Endometrial microvascular endothelial cells (primary cell): ENCODE results near the gene EDIL3. TPM values are rescaled to one million over a fixed set of nuclear protein-coding genes. Genes with fewer than 3 reads are reported as not detected.

Source experiments
- in situ Hi-C: cut with HindIII; loops from 2 replicates; pipeline ENCODE4 v1.10.0; 2017; ENCODE audit warnings: low sequenced_read_pairs, low pct_unique_long_range_greater_than_20kb; ENCODE audit errors: inconsistent ontology term
- total RNA-seq: library from RNA; depleted of rRNA; stranded (reverse); fragments of >200 nt; gene quantifications from one replicate; pipeline ENCODE4 v1.2.3, GENCODE V29; 2015; ENCODE audit errors: inconsistent ontology term

EDIL3 gene
- total RNA-seq, 1 donor from 2014 or later, result 20.7 TPM

- in situ Hi-C loops, result no loop called here
Measured at GRCh38 chr5:84130006-84130580, 254.6 kb downstream of the EDIL3 start.

GRCh38 chr5:84125216-84125615 is 259.5 kb downstream of the EDIL3 start:
- in situ Hi-C loops, result no loop called here

GRCh38 chr5:84119252-84119651 is 265.4 kb downstream of the EDIL3 start:
- in situ Hi-C loops, result no loop called here

- in situ Hi-C loops, result no loop called here
Measured at GRCh38 chr5:84118551-84118950, 266.1 kb downstream of the EDIL3 start.

GRCh38 chr5:84115727-84116126 is 269.0 kb downstream of the EDIL3 start:
- in situ Hi-C loops, result no loop called here

- in situ Hi-C loops, result no loop called here
Measured at GRCh38 chr5:84113246-84114105, 271.2 kb downstream of the EDIL3 start.

GRCh38 chr5:84092738-84093137 is 291.9 kb downstream of the EDIL3 start:
- in situ Hi-C loops, result no loop called here

GRCh38 chr5:84091127-84091799 is 293.4 kb downstream of the EDIL3 start:
- in situ Hi-C loops, result no loop called here

- in situ Hi-C loops, result no loop called here
Measured at GRCh38 chr5:84088996-84089395, 295.7 kb downstream of the EDIL3 start.

- in situ Hi-C loops, result no loop called here
Measured at GRCh38 chr5:84086511-84086910, 298.2 kb downstream of the EDIL3 start.

GRCh38 chr5:84085387-84086041 is 299.2 kb downstream of the EDIL3 start:
- in situ Hi-C loops, result no loop called here

- in situ Hi-C loops, result no loop called here
Measured at GRCh38 chr5:84080908-84081307, 303.8 kb downstream of the EDIL3 start.

GRCh38 chr5:84072339-84072738 is 312.3 kb downstream of the EDIL3 start:
- in situ Hi-C loops, result no loop called here

GRCh38 chr5:84069608-84070179 is 315.0 kb downstream of the EDIL3 start:
- in situ Hi-C loops, result no loop called here

- in situ Hi-C loops, result no loop called here
Measured at GRCh38 chr5:84063041-84063440, 321.6 kb downstream of the EDIL3 start.

- in situ Hi-C loops, result no loop called here
Measured at GRCh38 chr5:84059672-84060071, 325.0 kb downstream of the EDIL3 start.

- in situ Hi-C loops, result no loop called here
Measured at GRCh38 chr5:84058561-84058960, 326.1 kb downstream of the EDIL3 start.

- in situ Hi-C loops, result no loop called here
Measured at GRCh38 chr5:84057211-84057610, 327.5 kb downstream of the EDIL3 start.

GRCh38 chr5:84045964-84046363 is 338.7 kb downstream of the EDIL3 start:
- in situ Hi-C loops, result no loop called here
